T-helper 1 cell treated with Interleukin-12 subunit alpha and Interleukin-12 subunit beta and Interleukin-4 antibody, amounts not matched to agents 30 ng/mL and 1 ng/mL, for 36 hours (primary cell): Measurements from ENCODE around the gene CCDC81. TPM values are rescaled to one million over a fixed set of nuclear protein-coding genes. Genes with fewer than 3 reads are reported as not detected.

ENCODE experiments used
- intact Hi-C: fragments of 100-400 bp; cut with micrococcal nuclease; formaldehyde crosslinking; loops from one replicate; pipeline ENCODE4 v1.15.1; 2024
- total RNA-seq: library from RNA; stranded (reverse); gene quantifications from 2 replicates; pipeline ENCODE4 v1.2.3, GENCODE V29; 2022

The CCDC81 gene
- total RNA-seq, 1 donor from 2014 or later, result 1.2 TPM

DNA sequence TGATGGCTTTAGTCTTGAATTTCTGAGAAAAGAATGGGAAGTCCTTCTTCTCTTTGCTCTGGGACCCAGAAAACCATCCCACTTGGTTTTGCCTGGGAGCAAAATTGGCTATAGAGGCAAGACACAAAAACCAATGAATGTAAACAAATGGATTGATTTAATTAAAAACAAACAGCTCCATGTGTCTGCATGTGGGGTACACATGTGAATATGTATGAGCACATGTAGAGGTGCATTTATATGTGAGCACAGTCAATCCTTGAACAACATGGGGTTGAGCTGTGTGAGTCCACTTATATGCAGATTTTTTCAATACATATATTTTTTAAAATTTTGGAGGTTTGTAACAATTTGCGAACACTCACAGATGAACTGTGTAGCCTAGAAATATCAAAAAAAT, 87.2 kb downstream of the CCDC81 start:
- intact Hi-C loops, result no loop called here

DNA sequence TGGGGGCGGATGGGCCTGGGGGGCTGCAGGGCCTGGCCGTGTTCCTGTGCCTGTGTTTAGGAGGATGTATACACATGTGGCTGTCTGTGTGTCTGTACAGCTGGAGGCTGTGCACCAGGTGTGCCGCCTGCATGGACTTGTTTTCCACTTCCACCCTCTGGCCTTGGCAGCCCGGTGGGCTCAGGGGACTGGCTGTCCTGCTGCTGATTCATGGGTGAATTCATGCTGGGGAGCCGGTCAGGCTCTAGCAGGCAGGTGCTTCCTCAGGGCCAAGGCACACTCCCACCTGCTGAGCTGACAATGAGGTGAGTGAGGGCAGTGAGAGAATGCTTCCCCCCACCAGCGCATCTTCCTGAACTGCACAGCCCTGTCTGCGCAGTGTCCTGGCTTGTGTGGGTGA, 88.4 kb downstream of the CCDC81 start:
- intact Hi-C loops, result no loop called here

DNA sequence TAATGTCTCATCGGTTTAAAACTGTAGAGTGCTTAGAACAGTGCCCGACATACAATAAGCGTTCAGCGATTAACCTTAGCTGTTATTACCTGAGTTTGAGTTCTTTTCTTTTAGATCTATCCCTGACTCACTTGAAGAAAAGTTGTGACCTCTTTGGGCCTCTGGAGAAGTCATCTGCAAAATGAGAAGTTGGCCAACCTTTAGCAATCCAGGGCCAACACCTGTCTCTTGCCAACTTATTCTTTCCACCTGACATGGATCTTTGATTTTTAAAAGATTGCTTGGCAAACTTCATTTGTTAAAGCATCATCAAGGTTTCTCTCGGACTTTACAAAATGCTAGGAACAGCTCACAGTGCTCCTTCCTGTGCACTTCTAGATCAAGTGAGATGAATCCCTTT, 89.3 kb downstream of the CCDC81 start:
- intact Hi-C loops, result no loop called here

DNA sequence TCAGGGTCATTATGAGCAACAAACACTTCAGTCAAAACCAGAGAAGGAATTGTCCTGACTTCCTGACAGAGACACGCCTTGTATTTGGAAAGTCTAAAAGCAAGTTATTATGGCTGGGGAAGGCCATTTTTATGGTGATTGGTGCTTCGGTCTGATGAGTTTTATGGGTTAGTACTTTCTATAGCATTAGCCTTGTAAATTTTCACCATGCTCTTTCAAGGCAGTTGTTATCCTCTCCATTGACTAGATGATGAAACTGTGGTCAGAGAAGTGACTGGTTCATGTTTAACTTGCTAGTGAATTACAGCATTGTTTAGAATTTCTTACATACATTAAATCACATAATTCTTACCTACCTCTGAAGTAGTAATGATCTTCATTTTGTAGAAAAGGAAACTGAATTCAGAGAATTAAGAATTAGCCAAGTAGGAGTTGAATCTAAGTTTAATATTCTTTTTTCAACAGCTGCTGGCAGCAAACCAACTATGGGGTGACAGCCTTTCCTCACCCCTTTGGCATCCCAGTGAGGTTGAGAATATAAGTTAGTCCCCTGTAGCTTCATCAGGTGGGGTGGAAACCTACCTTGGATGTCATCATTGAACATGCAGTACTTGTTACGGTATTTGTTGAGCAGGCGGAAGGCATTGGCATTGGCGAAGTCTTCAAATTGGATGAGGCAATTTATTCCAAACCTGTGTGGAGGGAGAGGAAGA, 90.0 kb downstream of the CCDC81 start:
- intact Hi-C loops, result no loop called here

DNA sequence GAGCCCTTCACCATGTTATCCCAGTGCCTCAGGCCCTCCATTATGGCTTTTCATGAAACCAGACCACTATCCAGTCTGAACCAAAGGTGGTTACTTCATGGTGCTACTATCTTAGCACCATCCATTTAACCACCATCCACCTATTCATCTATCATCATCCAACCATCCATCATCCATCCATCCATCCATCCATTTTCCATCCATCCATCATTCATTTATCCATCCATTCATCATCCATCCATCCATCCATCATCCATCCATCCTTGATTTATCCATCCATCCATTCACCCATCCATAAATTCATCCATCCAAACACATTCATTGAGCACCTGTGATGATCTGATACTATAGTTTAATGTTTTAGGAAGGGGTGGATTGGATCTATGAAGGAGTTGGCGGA, 93.5 kb downstream of the CCDC81 start:
- intact Hi-C loops, result no loop called here

DNA sequence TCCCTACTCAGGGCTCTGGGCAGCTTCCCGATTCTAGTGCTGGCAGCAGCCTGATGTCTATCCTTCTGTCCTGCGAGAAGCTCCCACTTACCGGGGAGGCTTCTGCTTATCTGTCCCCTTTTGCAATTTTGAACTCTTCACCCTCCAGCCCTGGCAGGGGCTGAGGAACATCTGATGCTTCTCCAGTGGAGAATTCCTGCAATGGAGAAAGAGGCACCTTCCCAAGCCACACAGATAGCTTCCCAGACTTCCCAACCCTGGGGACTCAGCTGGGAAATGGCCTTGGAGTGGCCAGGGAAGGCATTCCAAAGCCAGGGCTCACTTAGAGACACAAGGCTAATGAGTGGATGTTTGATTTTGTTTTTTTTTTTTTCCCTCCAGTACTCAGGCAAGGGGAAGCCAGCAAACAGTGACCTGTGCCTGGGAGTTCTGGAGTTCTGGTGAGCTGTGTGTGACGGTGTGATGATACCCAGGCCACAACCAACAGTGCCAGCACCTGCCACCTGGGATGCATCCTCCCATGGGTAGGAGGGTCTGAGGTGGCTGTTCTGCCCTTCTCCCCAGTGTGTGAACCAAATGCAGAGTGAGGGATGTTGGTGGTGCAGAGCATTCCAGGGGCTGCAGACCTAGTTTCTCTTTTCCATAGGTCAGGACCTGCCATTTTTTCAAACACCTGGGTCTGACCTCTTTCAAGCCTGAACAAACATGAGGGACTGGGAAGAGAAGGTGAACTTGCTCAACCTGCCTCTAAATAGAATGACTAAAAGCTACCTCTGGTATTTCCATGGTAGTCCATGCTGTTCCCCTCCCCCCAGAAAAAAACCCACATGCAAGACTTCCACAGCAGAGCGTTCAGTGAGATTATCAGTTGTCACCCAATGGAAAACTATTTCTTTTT, 95.1 kb downstream of the CCDC81 start:
- intact Hi-C loops, result no loop called here

Other genes starting within 250 kb of the CCDC81 start
- gene EED, start 130.1 kb upstream of the CCDC81 start, total RNA-seq, result 71.8 and 73.3 TPM in 2 replicates
- 36.5 and 43.9 TPM in 2 replicates for gene HIKESHI, start 72.6 kb upstream of the CCDC81 start, total RNA-seq